Prostate gland (tissue), 2 donors: ENCODE measurements around the gene CDC42.

Experiments used
- POLR2AphosphoS5 ChIP-seq: sonication (generic); formaldehyde crosslinking; IDR thresholded peaks from one replicate; pipeline ENCODE4 v1.6.1; 2017; ENCODE audit warnings: antibody characterized with exemption
- TF ChIP-seq, protein P1 (sequence below), 4 experiments: fragments of 200-600 bp in 2 of 4; fragments of 450-650 bp in 2 of 4; sonication (generic) in 2 of 4; IDR thresholded peaks; 1 replicate in 3 of 4; 2 replicates in 1 of 4; pipeline ENCODE4 v1.5.1; 2016 to 2019; ENCODE audit warnings: antibody characterized with exemption in 4 of 4, mild to moderate bottlenecking in 2 of 4, moderate library complexity in 2 of 4

DNA sequence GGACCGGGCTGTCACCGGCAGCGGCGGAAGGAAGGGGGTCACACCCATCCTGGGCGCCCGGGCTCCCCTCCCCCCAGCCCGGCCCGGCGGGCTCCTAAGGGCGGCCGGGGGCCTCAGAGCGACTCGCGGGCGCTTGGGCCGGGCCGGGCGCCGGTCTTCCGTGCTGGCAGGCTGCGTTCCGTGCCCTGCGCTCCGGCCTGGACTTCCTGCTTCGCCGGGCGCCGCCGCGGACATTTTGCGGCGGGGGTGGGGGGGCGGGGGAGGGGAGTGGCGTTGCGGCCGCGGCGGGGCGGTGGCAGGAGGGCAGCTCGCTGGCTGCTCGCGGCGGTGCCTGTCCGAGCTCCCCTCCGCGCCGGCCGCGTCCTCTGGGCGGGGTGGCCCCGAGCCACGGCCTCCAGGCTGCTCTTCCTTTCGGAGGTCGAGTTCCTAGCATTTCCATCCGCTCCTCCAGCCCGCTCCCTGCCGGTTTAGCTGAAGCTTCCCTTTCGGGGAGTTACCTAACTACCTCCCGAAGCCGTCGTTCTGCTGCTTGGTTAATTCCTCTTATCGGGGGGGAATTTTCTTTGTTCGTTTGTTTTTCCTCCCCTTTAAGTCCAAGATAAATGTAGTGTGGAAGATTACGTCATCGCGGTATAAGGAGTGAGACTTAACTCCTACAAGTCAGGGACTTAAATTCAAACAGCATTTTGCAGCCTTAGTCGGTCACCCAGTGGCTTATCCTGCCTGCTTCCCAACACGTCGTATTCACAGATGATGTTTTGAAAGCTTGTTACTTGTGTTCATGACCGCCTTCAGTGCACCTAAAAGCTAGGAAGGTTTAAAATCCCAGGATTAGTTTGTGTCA lies 730 bp downstream of the CDC42 start:
- TF ChIP-seq, protein P1, sequence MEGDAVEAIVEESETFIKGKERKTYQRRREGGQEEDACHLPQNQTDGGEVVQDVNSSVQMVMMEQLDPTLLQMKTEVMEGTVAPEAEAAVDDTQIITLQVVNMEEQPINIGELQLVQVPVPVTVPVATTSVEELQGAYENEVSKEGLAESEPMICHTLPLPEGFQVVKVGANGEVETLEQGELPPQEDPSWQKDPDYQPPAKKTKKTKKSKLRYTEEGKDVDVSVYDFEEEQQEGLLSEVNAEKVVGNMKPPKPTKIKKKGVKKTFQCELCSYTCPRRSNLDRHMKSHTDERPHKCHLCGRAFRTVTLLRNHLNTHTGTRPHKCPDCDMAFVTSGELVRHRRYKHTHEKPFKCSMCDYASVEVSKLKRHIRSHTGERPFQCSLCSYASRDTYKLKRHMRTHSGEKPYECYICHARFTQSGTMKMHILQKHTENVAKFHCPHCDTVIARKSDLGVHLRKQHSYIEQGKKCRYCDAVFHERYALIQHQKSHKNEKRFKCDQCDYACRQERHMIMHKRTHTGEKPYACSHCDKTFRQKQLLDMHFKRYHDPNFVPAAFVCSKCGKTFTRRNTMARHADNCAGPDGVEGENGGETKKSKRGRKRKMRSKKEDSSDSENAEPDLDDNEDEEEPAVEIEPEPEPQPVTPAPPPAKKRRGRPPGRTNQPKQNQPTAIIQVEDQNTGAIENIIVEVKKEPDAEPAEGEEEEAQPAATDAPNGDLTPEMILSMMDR (IDR thresholded peaks at IDR 0.05) = no peak
- peak; percentile 36 for TF ChIP-seq POLR2AphosphoS5
